ENCODE data around the gene ANKRD44. TPM values are rescaled to one million over a fixed set of nuclear protein-coding genes. Genes with fewer than 3 reads are reported as not detected.

The ANKRD44 gene
- total RNA-seq, 2 donors from 2014 or later, result 7.0 to 10.1 TPM

DNA sequence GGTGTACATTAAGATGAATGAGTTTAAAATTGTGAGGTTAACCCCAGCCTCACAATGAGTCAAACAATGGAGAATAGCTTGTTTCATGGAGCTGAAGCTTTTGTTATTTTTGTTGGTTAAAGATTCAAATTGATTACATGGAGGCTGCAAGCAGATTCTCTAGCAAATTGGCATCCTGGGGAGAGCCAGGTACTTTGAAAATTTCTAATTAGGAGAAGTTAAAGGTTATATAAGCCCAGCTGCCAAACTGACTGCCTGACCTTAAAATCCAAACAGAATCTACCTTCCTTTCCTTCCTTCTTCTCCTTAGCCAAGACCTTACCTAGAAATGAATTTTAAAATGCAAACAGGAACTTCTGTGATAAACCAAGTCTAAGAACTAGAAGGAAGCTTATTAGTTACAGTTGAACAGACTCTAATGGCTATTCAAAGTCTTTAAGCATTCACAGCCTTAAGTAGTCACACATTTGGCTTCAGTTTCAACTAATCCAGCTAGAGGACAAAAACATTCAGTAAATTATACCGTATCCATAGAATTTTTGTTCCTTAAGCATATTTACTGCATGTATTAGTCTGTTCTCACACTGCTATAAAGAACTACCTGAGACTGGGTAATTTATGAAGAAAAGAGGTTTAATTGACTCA lies 352.6 kb downstream of the ANKRD44 start:
- TF ChIP-seq CTCF (IDR thresholded peaks at IDR 0.05), result no peak
- Histone ChIP-seq H3K9me3 (no peaks in the 10 kb centered on the region), H3K4me1 (no peaks in the 10 kb centered on the region), H3K27me3 (no peaks in the 10 kb centered on the region), H3K4me3 (no peak overlapping the region), H3K36me3 (no peaks in the 10 kb centered on the region), H3K27ac (no peak overlapping the region)
- DNase-seq (ENCODE audit: low spot score), result no peak

DNA sequence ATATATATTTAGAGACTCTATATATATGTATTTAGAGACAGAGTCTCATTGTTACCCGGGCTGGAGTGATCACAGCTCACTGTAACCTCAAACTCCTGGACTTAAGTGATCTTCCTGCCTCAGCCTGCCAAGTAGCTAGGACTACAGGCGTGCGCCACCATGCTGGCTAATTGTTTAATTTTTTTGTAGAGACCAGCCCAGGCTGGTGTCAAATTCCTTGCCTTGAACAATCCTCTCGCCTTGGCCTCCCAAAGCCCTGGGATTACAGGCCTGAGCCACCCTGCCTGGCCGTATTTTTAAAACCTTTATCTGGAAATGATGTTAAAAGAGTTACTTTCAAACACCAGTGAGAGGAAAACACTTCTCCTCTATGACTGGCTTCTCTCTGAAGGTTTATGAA lies 353.1 kb downstream of the ANKRD44 start:
- no peak for DNase-seq (ENCODE audit: low spot score)
- no peak overlapping the region for H3K27ac ChIP-seq
- no peaks in the 10 kb centered on the region for H3K4me1 ChIP-seq
- H3K27me3 ChIP-seq, result no peaks in the 10 kb centered on the region
- no peak for TF ChIP-seq CTCF (IDR thresholded peaks at IDR 0.05)
- no peaks in the 10 kb centered on the region for H3K36me3 ChIP-seq
- no peak overlapping the region for H3K4me3 ChIP-seq
- H3K9me3 ChIP-seq, result no peaks in the 10 kb centered on the region

DNA sequence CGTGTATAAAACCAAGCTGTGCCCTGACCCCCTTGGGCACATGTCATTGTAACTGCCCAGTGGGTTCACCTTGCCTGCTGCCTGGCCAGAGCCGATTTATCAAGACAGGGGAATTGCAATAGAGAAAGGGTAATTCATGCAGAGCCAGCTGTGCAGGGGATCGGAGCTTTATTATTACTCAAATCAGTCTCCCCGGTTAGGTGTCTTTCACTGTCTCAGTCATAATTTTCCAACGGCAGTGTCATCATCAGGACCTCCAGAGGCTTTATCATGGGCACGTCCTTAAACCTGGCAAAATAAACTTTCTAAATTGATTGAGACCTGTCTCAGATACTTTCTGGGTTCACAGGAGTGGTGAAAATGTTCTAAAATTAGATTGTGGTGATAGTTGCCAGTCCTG lies 354.5 kb downstream of the ANKRD44 start:
- Histone ChIP-seq H3K9me3 (no peaks in the 10 kb centered on the region), H3K36me3 (no peaks in the 10 kb centered on the region), H3K27ac (no peak overlapping the region), H3K4me1 (no peaks in the 10 kb centered on the region), H3K27me3 (no peaks in the 10 kb centered on the region), H3K4me3 (no peak overlapping the region)
- no peak for DNase-seq (ENCODE audit: low spot score)
- no peak for TF ChIP-seq CTCF (IDR thresholded peaks at IDR 0.05)

- Histone ChIP-seq H3K27me3 (no peaks in the 10 kb centered on the region), H3K27ac (no peak overlapping the region), H3K36me3 (no peaks in the 10 kb centered on the region), H3K4me3 (no peak overlapping the region), H3K4me1 (no peaks in the 10 kb centered on the region), H3K9me3 (no peaks in the 10 kb centered on the region)
- no peak for TF ChIP-seq CTCF (IDR thresholded peaks at IDR 0.05)
- DNase-seq (ENCODE audit: low spot score), result no peak
Observed at GRCh38 chr2:196955036-196955435, 355.5 kb downstream of the ANKRD44 start.

DNA sequence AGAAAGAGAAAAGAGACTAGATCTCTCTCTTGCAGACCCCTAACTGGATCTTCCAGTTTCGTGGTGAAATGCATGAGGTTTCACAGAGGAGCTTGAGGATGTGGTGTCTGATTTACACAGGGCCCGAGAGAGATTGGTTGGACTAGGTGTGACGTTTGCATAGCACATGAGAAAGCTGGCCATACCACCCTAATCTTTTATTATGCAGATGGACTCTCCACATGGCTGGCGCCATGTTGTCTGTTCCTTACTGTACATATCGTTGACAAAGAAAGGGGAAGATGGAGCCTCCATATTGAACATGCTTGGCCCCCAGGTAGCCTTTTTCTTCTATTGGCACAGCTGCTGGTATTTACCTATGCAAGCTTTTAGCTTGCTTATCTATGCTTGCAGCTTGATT lies 356.6 kb downstream of the ANKRD44 start:
- Histone ChIP-seq H3K36me3 (no peaks in the 10 kb centered on the region), H3K4me3 (no peak overlapping the region), H3K27me3 (no peaks in the 10 kb centered on the region), H3K9me3 (no peaks in the 10 kb centered on the region), H3K4me1 (no peaks in the 10 kb centered on the region), H3K27ac (no peak overlapping the region)
- DNase-seq (ENCODE audit: low spot score), result no peak
- no peak for TF ChIP-seq CTCF (IDR thresholded peaks at IDR 0.05)

DNA sequence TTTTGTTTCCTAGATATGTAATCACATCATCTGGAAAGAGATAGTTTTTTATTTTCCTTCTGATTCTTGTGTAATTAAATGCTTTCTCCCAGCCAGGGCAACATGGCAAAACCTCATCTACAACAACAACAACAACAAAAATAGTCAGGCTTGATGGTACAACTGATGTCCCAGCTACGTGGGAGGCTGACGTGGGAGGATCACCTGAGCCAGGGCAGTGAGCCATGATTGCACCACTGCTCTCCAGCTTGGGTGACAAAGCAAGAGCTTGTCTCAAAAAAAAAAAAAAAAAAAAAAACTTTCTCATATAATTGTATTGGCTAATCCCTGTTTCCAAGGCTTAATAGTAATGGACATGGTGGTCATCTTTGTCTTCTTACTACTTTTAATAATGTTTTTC lies 357.6 kb downstream of the ANKRD44 start:
- TF ChIP-seq CTCF (IDR thresholded peaks at IDR 0.05), result no peak
- no peak for DNase-seq (ENCODE audit: low spot score)

More for the DNA sequence above, 357.6 kb downstream of the ANKRD44 start:
- Histone ChIP-seq H3K9me3 (no peaks in the 10 kb centered on the region), H3K36me3 (no peaks in the 10 kb centered on the region), H3K27me3 (no peaks in the 10 kb centered on the region), H3K4me1 (no peaks in the 10 kb centered on the region), H3K27ac (no peak overlapping the region), H3K4me3 (no peak overlapping the region)

Data from right atrium auricular region (tissue), 2 donors.